A549 (cell line): ENCODE measurements around the gene FSTL3.

ENCODE experiments used
- BHLHE40 ChIP-seq: IDR thresholded peaks from 2 replicates; pipeline ENCODE4 v1.6.1; 2012; ENCODE audit warnings: low read depth, low read length, inconsistent platforms
- POLR2A ChIP-seq: IDR thresholded peaks from 2 replicates; pipeline ENCODE4 v1.6.1; 2012; ENCODE audit warnings: mild to moderate bottlenecking, low read length
- TF ChIP-seq, protein P1 (sequence below): fragments of 250-450 bp; sonication (Bioruptor Pico); IDR thresholded peaks from 2 replicates; pipeline ENCODE4 v1.5.0; 2021; ENCODE audit warnings: mild to moderate bottlenecking, moderate library complexity, borderline replicate concordance
- TF ChIP-seq, protein P2 (sequence below): fragments of >200 bp; sonication (Bioruptor Twin); formaldehyde crosslinking; IDR thresholded peaks from 3 replicates; pipeline ENCODE4 v1.5.1; 2016

DNA sequence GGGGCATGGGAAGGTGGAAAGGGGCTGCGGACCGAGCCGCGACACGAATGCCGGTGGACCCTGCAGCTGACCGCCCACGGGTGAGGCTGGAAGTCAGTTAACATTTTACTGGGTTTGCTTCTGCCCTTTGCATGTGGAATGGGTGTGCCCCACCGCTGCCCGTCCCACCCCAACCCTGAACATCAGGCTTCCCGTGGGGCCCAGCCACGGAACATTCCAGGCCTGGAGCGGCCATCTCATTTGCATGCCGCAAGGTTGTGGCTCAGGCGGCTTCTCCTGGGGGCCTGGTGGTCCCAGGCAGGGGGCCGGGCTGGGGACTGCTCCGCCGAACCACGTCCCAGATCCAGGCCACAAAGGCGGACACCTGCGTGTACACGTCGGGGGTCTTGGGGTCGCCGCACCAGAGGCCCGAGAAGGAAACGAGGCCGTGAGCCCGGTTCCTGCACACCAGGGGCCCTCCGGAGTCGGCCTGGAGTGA lies 9.3 kb downstream of the FSTL3 start:
- TF ChIP-seq, protein P1, sequence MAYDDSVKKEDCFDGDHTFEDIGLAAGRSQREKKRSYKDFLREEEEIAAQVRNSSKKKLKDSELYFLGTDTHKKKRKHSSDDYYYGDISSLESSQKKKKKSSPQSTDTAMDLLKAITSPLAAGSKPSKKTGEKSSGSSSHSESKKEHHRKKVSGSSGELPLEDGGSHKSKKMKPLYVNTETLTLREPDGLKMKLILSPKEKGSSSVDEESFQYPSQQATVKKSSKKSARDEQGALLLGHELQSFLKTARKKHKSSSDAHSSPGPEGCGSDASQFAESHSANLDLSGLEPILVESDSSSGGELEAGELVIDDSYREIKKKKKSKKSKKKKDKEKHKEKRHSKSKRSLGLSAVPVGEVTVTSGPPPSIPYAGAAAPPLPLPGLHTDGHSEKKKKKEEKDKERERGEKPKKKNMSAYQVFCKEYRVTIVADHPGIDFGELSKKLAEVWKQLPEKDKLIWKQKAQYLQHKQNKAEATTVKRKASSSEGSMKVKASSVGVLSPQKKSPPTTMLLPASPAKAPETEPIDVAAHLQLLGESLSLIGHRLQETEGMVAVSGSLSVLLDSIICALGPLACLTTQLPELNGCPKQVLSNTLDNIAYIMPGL: no peak
- TF ChIP-seq, protein P2, sequence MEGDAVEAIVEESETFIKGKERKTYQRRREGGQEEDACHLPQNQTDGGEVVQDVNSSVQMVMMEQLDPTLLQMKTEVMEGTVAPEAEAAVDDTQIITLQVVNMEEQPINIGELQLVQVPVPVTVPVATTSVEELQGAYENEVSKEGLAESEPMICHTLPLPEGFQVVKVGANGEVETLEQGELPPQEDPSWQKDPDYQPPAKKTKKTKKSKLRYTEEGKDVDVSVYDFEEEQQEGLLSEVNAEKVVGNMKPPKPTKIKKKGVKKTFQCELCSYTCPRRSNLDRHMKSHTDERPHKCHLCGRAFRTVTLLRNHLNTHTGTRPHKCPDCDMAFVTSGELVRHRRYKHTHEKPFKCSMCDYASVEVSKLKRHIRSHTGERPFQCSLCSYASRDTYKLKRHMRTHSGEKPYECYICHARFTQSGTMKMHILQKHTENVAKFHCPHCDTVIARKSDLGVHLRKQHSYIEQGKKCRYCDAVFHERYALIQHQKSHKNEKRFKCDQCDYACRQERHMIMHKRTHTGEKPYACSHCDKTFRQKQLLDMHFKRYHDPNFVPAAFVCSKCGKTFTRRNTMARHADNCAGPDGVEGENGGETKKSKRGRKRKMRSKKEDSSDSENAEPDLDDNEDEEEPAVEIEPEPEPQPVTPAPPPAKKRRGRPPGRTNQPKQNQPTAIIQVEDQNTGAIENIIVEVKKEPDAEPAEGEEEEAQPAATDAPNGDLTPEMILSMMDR: no peak
- TF ChIP-seq POLR2A (no peak), BHLHE40 (no peak)
